ENCODE results near the gene FGD1. TPM values are rescaled to one million over a fixed set of nuclear protein-coding genes. Genes with fewer than 3 reads are reported as not detected.
A peak's percentile ranks its signal among the peaks of the same experiment; 100 is the strongest.

FGD1 gene
- total RNA-seq, 6 donors from 2014 or later, result 1.0 to 4.1 (median 1.7) TPM

DNA sequence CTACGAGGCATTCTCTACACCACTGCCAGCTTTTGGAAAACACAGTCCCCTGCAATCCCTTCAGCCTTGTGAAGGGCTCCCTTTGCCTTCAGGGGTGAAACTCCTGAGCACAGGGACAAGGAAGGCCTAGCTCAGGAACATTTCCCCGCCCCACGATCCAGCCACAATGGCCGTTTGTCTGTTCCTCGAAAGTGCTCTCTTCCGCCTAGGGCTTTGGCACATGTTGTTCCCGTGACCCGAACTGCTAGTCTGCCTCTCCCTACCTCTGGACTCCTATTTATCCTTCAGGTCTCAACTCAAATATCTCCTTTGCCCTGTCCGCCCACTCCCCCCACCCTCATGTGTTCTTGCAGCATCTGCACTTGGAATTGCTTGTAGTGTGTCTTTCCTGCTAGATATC lies 12.1 kb downstream of the FGD1 start:
- ATAC-seq (ENCODE audit: low FRiP score in 2 of 2), result no peak
- 66 to 84% methylated on average over 9 of the region's 9 CpGs for WGBS, 2 donors
- no peak for DNase-seq
- Histone ChIP-seq H3K9me3 (no peaks in the 10 kb centered on the region), H3K36me3 (no peaks in the 10 kb centered on the region), H3K27ac (peak overlapping the region in 2 of 4 donors; percentile 10 to 70), H3K27me3 (no peaks in the 10 kb centered on the region), H3K4me1 (peaks cover 0 to 4% (median 0%) of the 10 kb centered on the region in 4 donors), H3K4me3 (no peak overlapping the region)
- TF ChIP-seq POLR2A (IDR thresholded peaks at IDR 0.05), result no peak
- TF ChIP-seq POLR2AphosphoS5 (IDR thresholded peaks at IDR 0.05), result no peak
- TF ChIP-seq, protein P1, sequence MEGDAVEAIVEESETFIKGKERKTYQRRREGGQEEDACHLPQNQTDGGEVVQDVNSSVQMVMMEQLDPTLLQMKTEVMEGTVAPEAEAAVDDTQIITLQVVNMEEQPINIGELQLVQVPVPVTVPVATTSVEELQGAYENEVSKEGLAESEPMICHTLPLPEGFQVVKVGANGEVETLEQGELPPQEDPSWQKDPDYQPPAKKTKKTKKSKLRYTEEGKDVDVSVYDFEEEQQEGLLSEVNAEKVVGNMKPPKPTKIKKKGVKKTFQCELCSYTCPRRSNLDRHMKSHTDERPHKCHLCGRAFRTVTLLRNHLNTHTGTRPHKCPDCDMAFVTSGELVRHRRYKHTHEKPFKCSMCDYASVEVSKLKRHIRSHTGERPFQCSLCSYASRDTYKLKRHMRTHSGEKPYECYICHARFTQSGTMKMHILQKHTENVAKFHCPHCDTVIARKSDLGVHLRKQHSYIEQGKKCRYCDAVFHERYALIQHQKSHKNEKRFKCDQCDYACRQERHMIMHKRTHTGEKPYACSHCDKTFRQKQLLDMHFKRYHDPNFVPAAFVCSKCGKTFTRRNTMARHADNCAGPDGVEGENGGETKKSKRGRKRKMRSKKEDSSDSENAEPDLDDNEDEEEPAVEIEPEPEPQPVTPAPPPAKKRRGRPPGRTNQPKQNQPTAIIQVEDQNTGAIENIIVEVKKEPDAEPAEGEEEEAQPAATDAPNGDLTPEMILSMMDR (IDR thresholded peaks at IDR 0.05), result no peak
- TF ChIP-seq EP300 (IDR thresholded peaks at IDR 0.05), result no peak

DNA sequence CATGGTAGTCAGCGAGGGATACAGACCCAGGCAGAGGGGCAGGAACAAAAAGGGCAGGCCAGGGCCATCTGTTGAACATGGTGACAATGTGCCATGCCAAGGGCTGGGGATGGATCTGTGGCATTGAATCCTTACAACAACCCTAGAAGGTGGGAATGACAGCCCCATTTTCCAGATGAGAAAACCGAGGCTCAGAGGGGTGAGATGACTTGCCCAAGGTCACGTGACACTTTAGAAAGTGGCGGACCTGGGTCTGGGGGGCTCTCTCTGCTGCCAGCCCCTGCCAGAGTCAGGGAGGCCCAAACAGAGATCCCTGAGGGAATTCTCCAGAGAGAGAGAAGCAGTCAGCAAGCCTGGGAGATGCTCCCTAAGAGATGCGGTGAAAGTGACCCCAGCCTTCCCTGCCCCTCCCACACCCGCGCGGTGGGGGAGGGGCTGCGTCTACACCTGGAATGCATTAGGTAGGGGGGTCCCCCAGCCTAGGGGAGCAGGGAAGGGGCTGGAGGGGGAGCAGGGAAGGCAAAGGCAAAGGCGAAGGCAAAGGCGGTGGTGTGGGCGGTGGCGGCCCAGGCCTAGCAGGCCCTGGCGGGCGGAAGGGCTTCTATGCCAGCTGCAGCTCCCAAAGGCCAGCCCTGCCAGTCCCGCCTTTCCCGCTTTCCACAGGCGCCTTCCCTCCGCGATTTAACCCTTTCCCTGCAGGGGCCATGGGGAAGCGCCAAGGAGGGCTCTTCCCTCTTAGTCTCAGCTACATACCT lies 13.0 kb downstream of the FGD1 start:
- Histone ChIP-seq H3K9me3 (no peaks in the 10 kb centered on the region), H3K27ac (peak overlapping the region; percentile 18 to 70 (median 53))

DNA sequence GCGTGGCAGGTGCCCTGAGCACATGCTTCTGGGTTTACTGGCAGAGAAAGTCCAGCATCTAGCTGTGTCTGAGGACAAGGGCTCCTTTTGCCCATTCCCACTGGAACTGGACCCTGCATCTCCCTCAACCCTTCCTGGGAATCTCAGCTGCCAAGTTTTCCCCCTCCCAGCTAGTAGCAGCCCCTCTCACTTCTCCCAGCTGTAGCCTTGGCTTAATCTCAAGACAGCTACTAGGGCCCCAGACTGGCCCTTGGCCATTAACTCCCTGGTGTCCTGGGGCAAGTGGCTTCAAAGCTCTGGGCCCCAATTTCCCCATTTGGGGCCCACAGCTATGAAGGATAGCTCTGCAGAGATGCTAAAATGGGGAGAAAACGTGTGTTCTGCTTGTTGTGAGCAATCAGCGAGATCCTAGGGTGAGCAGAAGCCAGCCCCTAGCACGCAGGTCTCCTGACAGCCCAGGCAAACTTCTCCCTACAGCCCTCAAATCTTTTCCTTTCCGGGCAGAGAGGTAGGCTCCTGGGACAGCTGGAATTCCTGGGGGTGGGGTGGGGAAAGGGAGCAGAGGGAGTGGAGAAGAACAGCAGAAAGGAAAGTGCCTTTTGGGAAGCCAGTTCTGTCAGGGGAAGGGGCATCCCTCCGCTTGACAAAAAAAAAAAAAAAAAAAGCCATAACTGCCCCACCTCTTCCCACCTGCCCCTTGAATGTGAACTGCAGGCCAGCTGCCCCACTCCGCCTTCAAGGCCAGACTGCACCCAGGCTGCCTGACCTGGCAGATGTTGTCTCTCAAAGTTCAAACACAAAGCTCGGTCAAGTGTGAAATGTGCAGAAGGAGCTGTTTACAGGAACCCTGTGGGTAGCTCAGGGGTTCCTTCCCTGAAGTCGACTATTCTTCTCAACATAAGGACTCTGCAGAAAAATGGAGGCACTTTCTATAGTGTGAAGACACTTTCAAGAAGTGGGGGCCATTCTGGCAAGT lies 16.6 kb downstream of the FGD1 start:
- no peaks in the 10 kb centered on the region for H3K36me3 ChIP-seq

More for the DNA sequence above, 13.0 kb downstream of the FGD1 start:
- no peaks in the 10 kb centered on the region for H3K36me3 ChIP-seq
- no peaks in the 10 kb centered on the region for H3K27me3 ChIP-seq
- 0 to 39% methylated on average over 1 to 21 of the region's 21 CpGs for WGBS, 2 donors
- peaks cover 0 to 4% (median 0%) of the 10 kb centered on the region in 4 donors for H3K4me1 ChIP-seq
- DNase-seq (no peak), ATAC-seq (ENCODE audit: low FRiP score in 2 of 2) (no peak)
- H3K4me3 ChIP-seq, result peak overlapping the region in 1 of 4 donors; percentile 16
- TF ChIP-seq, protein P1 (IDR thresholded peaks at IDR 0.05), result no peak
- TF ChIP-seq POLR2A (IDR thresholded peaks at IDR 0.05) (no peak), EP300 (IDR thresholded peaks at IDR 0.05) (no peak), POLR2AphosphoS5 (IDR thresholded peaks at IDR 0.05) (no peak)

DNA sequence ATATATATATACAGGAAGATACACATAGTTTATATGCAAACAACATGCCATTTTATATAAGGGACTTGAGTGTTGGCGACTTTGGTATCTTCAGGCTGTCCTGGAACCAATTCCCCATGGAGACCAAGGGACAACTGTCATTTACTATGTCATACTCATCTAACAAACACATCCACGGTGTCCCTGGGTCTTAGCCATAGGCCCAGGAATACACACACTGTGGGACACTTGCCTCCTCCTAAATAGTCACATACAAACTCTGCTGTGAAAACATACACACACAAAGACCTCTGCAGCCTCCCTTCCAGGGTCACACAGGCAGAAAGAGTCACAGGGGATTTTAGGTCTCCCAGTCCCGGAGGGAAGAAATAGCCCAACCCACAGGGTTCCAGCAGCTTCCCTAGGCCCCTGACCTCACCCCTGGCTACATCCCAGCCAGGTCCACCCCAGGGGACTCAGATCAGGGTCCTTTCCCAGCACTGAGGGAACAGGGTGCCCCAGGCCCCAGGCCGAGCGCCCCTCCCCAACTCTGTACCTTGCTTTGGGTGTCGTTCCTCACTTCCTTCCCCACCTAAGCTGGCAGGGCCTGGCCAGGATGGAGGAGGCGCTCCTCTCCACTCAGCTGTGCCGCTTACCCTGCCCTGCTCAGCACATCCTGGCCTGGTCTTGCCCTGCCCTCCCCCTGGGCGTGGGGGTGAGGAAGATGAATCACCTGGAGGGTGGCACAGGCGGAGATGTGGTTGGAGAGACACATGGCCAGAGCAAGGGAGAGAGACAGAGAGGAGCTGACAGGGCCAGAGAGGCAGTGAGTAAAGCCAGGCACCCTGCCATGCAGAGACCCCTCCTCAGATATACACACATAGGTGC lies 21.8 kb downstream of the FGD1 start:
- TF ChIP-seq, protein P1 (IDR thresholded peaks at IDR 0.05), result no peak
- no peak for TF ChIP-seq POLR2AphosphoS5 (IDR thresholded peaks at IDR 0.05)
- TF ChIP-seq EP300 (IDR thresholded peaks at IDR 0.05), result no peak
- no peak for TF ChIP-seq POLR2A (IDR thresholded peaks at IDR 0.05)
- no peaks in the 10 kb centered on the region for H3K27me3 ChIP-seq
- no peak overlapping the region for H3K4me3 ChIP-seq
- no peaks in the 10 kb centered on the region for H3K9me3 ChIP-seq
- no peaks in the 10 kb centered on the region for H3K36me3 ChIP-seq
- WGBS, 2 donors, result 74 to 100% methylated on average over 1 to 10 of the region's 10 CpGs
- no peak overlapping the region for H3K27ac ChIP-seq
- no peak for DNase-seq
- ATAC-seq (ENCODE audit: low FRiP score in 2 of 2), result no peak
- no peaks in the 10 kb centered on the region for H3K4me1 ChIP-seq

More for the DNA sequence above, 16.6 kb downstream of the FGD1 start:
- Histone ChIP-seq H3K27me3 (no peaks in the 10 kb centered on the region), H3K27ac (no peak overlapping the region), H3K4me3 (no peak overlapping the region), H3K9me3 (no peaks in the 10 kb centered on the region), H3K4me1 (peaks cover 0 to under 1% (median 0%) of the 10 kb centered on the region in 4 donors)
- TF ChIP-seq POLR2AphosphoS5 (IDR thresholded peaks at IDR 0.05), result no peak
- no peak for TF ChIP-seq POLR2A (IDR thresholded peaks at IDR 0.05)
- no peak for TF ChIP-seq EP300 (IDR thresholded peaks at IDR 0.05)
- TF ChIP-seq, protein P1 (IDR thresholded peaks at IDR 0.05), result no peak
- DNase-seq (no peak), ATAC-seq (ENCODE audit: low FRiP score in 2 of 2) (no peak)
- 55 to 86% methylated on average over 5 to 9 of the region's 9 CpGs for WGBS, 2 donors
